ENCODE data around the gene MRPL32.
A peak's percentile ranks its signal among the peaks of the same experiment; 100 is the strongest.

Gene MRPL32

GRCh38 chr7:42914009-42914408 lies 18.2 kb upstream of the MRPL32 start:
- H3K4me3 Mint-ChIP-seq, result peak overlapping the region; percentile 44
- no peak for DNase-seq
- H3K9me3 Mint-ChIP-seq, result no peaks in the 10 kb centered on the region
- H3K36me3 Mint-ChIP-seq (ENCODE audit: low read depth), result peaks cover 79% of the 10 kb centered on the region
- peaks cover 58% of the 10 kb centered on the region for H3K4me1 Mint-ChIP-seq (ENCODE audit: low read depth)
- no peaks in the 10 kb centered on the region for H3K27me3 Mint-ChIP-seq
- peak overlapping the region; percentile 93 for H3K27ac Mint-ChIP-seq

- no peaks in the 10 kb centered on the region for H3K9me3 Mint-ChIP-seq
- H3K27ac Mint-ChIP-seq, result peak overlapping the region; percentile 93
- DNase-seq, result no peak
- peaks cover 82% of the 10 kb centered on the region for H3K36me3 Mint-ChIP-seq (ENCODE audit: low read depth)
- H3K27me3 Mint-ChIP-seq, result no peaks in the 10 kb centered on the region
- H3K4me3 Mint-ChIP-seq, result peak overlapping the region; percentile 44
- H3K4me1 Mint-ChIP-seq (ENCODE audit: low read depth), result peaks cover 54% of the 10 kb centered on the region
Observed at GRCh38 chr7:42914421-42915045, 17.6 kb upstream of the MRPL32 start.

GRCh38 chr7:42915356-42915755 lies 16.8 kb upstream of the MRPL32 start:
- peaks cover 50% of the 10 kb centered on the region for H3K4me1 Mint-ChIP-seq (ENCODE audit: low read depth)

GRCh38 chr7:42922017-42922753 lies 10.0 kb upstream of the MRPL32 start:
- DNase-seq, result no peak
- H3K27ac Mint-ChIP-seq, result no peak overlapping the region
- H3K4me3 Mint-ChIP-seq, result no peak overlapping the region
- H3K9me3 Mint-ChIP-seq, result no peaks in the 10 kb centered on the region
- peaks cover 38% of the 10 kb centered on the region for H3K4me1 Mint-ChIP-seq (ENCODE audit: low read depth)
- H3K27me3 Mint-ChIP-seq, result no peaks in the 10 kb centered on the region
- H3K36me3 Mint-ChIP-seq (ENCODE audit: low read depth), result peaks cover 96% of the 10 kb centered on the region

More at GRCh38 chr7:42915356-42915755, 16.8 kb upstream of the MRPL32 start:
- H3K36me3 Mint-ChIP-seq (ENCODE audit: low read depth), result peaks cover 82% of the 10 kb centered on the region
- no peaks in the 10 kb centered on the region for H3K27me3 Mint-ChIP-seq
- DNase-seq, result no peak
- no peaks in the 10 kb centered on the region for H3K9me3 Mint-ChIP-seq
- no peak overlapping the region for H3K4me3 Mint-ChIP-seq
- H3K27ac Mint-ChIP-seq, result peak overlapping the region; percentile 93

GRCh38 chr7:42924223-42924838 lies 7.8 kb upstream of the MRPL32 start:
- peak overlapping the region; percentile 86 for H3K27ac Mint-ChIP-seq
- H3K36me3 Mint-ChIP-seq (ENCODE audit: low read depth), result peaks cover 97% of the 10 kb centered on the region
- H3K4me3 Mint-ChIP-seq, result no peak overlapping the region

GRCh38 chr7:42925630-42926029 lies 6.5 kb upstream of the MRPL32 start:
- no peak for DNase-seq
- no peaks in the 10 kb centered on the region for H3K9me3 Mint-ChIP-seq
- H3K27me3 Mint-ChIP-seq, result no peaks in the 10 kb centered on the region
- H3K4me3 Mint-ChIP-seq, result no peak overlapping the region
- H3K4me1 Mint-ChIP-seq (ENCODE audit: low read depth), result peaks cover 72% of the 10 kb centered on the region
- H3K27ac Mint-ChIP-seq, result peak overlapping the region; percentile 59
- peaks cover 96% of the 10 kb centered on the region for H3K36me3 Mint-ChIP-seq (ENCODE audit: low read depth)

More at GRCh38 chr7:42924223-42924838, 7.8 kb upstream of the MRPL32 start:
- peaks cover 60% of the 10 kb centered on the region for H3K4me1 Mint-ChIP-seq (ENCODE audit: low read depth)
- no peaks in the 10 kb centered on the region for H3K27me3 Mint-ChIP-seq
- H3K9me3 Mint-ChIP-seq, result no peaks in the 10 kb centered on the region
- no peak for DNase-seq

- H3K36me3 Mint-ChIP-seq (ENCODE audit: low read depth), result peaks cover 96% of the 10 kb centered on the region
- H3K4me1 Mint-ChIP-seq (ENCODE audit: low read depth), result peaks cover 73% of the 10 kb centered on the region
- H3K9me3 Mint-ChIP-seq, result no peaks in the 10 kb centered on the region
- no peak overlapping the region for H3K4me3 Mint-ChIP-seq
- DNase-seq, result no peak
- H3K27ac Mint-ChIP-seq, result no peak overlapping the region
- no peaks in the 10 kb centered on the region for H3K27me3 Mint-ChIP-seq
Observed at GRCh38 chr7:42926204-42926603, 6.0 kb upstream of the MRPL32 start.

- no peak for DNase-seq
- H3K4me1 Mint-ChIP-seq (ENCODE audit: low read depth), result peaks cover 69% of the 10 kb centered on the region
- no peaks in the 10 kb centered on the region for H3K27me3 Mint-ChIP-seq
- H3K4me3 Mint-ChIP-seq, result peak overlapping the region; percentile 100
- H3K36me3 Mint-ChIP-seq (ENCODE audit: low read depth), result peaks cover 92% of the 10 kb centered on the region
- peak overlapping the region; percentile 68 for H3K27ac Mint-ChIP-seq
- no peaks in the 10 kb centered on the region for H3K9me3 Mint-ChIP-seq
Observed at GRCh38 chr7:42928754-42929153, 3.4 kb upstream of the MRPL32 start.

- H3K27me3 Mint-ChIP-seq, result no peaks in the 10 kb centered on the region
- no peaks in the 10 kb centered on the region for H3K9me3 Mint-ChIP-seq
- H3K27ac Mint-ChIP-seq, result peak overlapping the region; percentile 68
- peaks cover 91% of the 10 kb centered on the region for H3K36me3 Mint-ChIP-seq (ENCODE audit: low read depth)
- H3K4me3 Mint-ChIP-seq, result peak overlapping the region; percentile 100
- peaks cover 71% of the 10 kb centered on the region for H3K4me1 Mint-ChIP-seq (ENCODE audit: low read depth)
- no peak for DNase-seq
Observed at GRCh38 chr7:42929449-42929848, 2.7 kb upstream of the MRPL32 start.

- Mint-ChIP-seq H3K27ac (peak overlapping the region; percentile 100), H3K9me3 (no peaks in the 10 kb centered on the region), H3K36me3 (ENCODE audit: low read depth) (peaks cover 91% of the 10 kb centered on the region), H3K27me3 (no peaks in the 10 kb centered on the region), H3K4me3 (peak overlapping the region; percentile 100), H3K4me1 (ENCODE audit: low read depth) (peaks cover 71% of the 10 kb centered on the region)
- no peak for DNase-seq
Observed at GRCh38 chr7:42930889-42931288, 1.3 kb upstream of the MRPL32 start.

GRCh38 chr7:42931447-42931833 lies 736 bp upstream of the MRPL32 start:
- H3K36me3 Mint-ChIP-seq (ENCODE audit: low read depth), result peaks cover 91% of the 10 kb centered on the region
- no peak for DNase-seq
- H3K9me3 Mint-ChIP-seq, result no peaks in the 10 kb centered on the region
- H3K27me3 Mint-ChIP-seq, result no peaks in the 10 kb centered on the region
- H3K4me3 Mint-ChIP-seq, result peak overlapping the region; percentile 100
- peaks cover 72% of the 10 kb centered on the region for H3K4me1 Mint-ChIP-seq (ENCODE audit: low read depth)
- peak overlapping the region; percentile 100 for H3K27ac Mint-ChIP-seq

GRCh38 chr7:42932811-42933591 lies 825 bp downstream of the MRPL32 start:
- Mint-ChIP-seq H3K36me3 (ENCODE audit: low read depth) (peaks cover 87% of the 10 kb centered on the region), H3K4me1 (ENCODE audit: low read depth) (peaks cover 64% of the 10 kb centered on the region), H3K27me3 (no peaks in the 10 kb centered on the region), H3K9me3 (no peaks in the 10 kb centered on the region), H3K4me3 (peak overlapping the region; percentile 100), H3K27ac (peak overlapping the region; percentile 100)
- DNase-seq, result no peak

GRCh38 chr7:42934291-42934690 lies 2.1 kb downstream of the MRPL32 start:
- Mint-ChIP-seq H3K4me3 (peak overlapping the region; percentile 100), H3K4me1 (ENCODE audit: low read depth) (peaks cover 58% of the 10 kb centered on the region), H3K9me3 (no peaks in the 10 kb centered on the region), H3K27ac (peak overlapping the region; percentile 100), H3K36me3 (ENCODE audit: low read depth) (peaks cover 88% of the 10 kb centered on the region), H3K27me3 (no peaks in the 10 kb centered on the region)
- no peak for DNase-seq

GRCh38 chr7:42935861-42936260 lies 3.7 kb downstream of the MRPL32 start:
- H3K27me3 Mint-ChIP-seq, result no peaks in the 10 kb centered on the region
- no peak overlapping the region for H3K4me3 Mint-ChIP-seq
- peaks cover 57% of the 10 kb centered on the region for H3K4me1 Mint-ChIP-seq (ENCODE audit: low read depth)
- DNase-seq, result no peak
- peak overlapping the region; percentile 67 for H3K27ac Mint-ChIP-seq
- H3K9me3 Mint-ChIP-seq, result no peaks in the 10 kb centered on the region
- peaks cover 89% of the 10 kb centered on the region for H3K36me3 Mint-ChIP-seq (ENCODE audit: low read depth)
